ENCODE measurements around the gene KLB. TPM values are rescaled to one million over a fixed set of nuclear protein-coding genes. Genes with fewer than 3 reads are reported as not detected.

The KLB gene
- total and polyA plus RNA-seq, 2 donors (not counting 1 experiment from before 2014, with no cell fraction given) = 0.09 TPM; not detected in 1

DNA sequence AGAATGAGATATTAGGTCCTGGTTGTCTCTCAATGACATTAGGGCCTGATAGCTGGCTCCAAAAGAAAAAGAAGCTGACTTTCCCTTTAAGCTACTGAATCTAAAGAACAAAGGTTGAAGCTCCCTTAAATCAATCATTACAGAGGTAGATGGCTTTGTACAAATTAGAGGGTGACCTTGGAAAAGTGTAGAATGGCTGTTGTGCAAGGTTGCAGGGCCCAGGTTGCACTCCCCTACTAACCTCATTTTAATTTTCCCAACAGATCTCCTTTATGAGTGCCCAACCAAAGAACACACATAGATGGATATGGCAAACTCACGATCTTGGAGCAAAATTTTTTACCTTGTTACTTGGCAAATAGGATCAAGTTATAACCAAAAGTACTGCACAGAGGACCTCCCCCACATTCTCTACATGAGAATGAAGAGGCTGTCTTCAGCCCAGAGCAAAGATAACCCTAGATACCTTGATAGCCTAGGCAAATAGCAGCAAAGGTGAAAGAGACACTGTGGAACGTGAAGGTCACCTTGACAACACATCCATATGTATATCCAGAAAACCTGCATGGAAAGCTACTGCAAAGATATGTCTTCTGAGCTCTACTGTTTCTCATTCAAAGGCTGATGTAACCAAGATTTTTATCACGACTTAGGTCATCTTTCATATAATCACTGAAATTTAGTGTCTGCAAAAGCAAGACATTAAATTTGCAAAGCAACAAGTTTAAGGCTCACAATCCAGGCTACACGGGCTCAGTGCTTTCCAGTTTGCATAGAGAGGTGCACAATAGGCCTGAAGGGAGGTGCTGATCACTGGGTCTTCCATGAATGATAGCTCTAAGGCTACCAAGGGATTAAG, 23.0 kb downstream of the KLB start:
- Mint-ChIP-seq H3K4me3 (no peak overlapping the region), H3K27ac (no peak overlapping the region), H3K27me3 (no peaks in the 10 kb centered on the region), H3K4me1 (no peaks in the 10 kb centered on the region), H3K9me3 (ENCODE audit: insufficient read depth) (no peaks in the 10 kb centered on the region)
- Histone ChIP-seq H3K36me3 (replicated peaks in 1 of 2; ENCODE audit: control extremely low read depth in 1 of 2, control insufficient read depth in 1 of 2, extremely low read depth in 1 of 2, insufficient read depth in 2 of 2, low read length in 1 of 2) (no peaks in the 10 kb centered on the region), H3K9me3 (ENCODE audit: control extremely low read depth in 1 of 3, control insufficient read depth in 2 of 3, insufficient read depth in 1 of 3, low read length in 2 of 3) (no peaks in the 10 kb centered on the region), H3K9ac (ENCODE audit: low read length) (no peak overlapping the region), H3K4me3 (ENCODE audit: control extremely low read depth in 1 of 5, extremely low read depth in 1 of 5, insufficient read depth in 1 of 5, low read depth in 2 of 5, low read length in 4 of 5) (no peak overlapping the region), H4K20me1 (ENCODE audit: control insufficient read depth, insufficient read depth, low read length, poor library complexity, severe bottlenecking) (no peaks in the 10 kb centered on the region), H3K4me1 (ENCODE audit: control insufficient read depth in 2 of 2, insufficient read depth in 2 of 2, low read length in 2 of 2) (no peaks in the 10 kb centered on the region), H3K79me2 (ENCODE audit: control insufficient read depth, insufficient read depth, low read length) (no peaks in the 10 kb centered on the region), H2AFZ (ENCODE audit: insufficient read depth, low read depth, low read length, poor library complexity, severe bottlenecking) (no peak overlapping the region), H3K27me3 (replicated peaks in 1 of 4; ENCODE audit: control extremely low read depth in 1 of 4, control insufficient read depth in 3 of 4, insufficient read depth in 4 of 4, low read length in 3 of 4) (no peaks in the 10 kb centered on the region), H3K4me2 (replicated peaks; ENCODE audit: low read depth, low read length, poor library complexity, severe bottlenecking) (no peak overlapping the region), H3K27ac (ENCODE audit: low read length in 2 of 2) (no peak overlapping the region)
- no peak for DNase-seq
- WGBS (ENCODE audit: insufficient coverage) = 84% methylated on average over 3 of the region's 4 CpGs
- TF ChIP-seq, protein P1, sequence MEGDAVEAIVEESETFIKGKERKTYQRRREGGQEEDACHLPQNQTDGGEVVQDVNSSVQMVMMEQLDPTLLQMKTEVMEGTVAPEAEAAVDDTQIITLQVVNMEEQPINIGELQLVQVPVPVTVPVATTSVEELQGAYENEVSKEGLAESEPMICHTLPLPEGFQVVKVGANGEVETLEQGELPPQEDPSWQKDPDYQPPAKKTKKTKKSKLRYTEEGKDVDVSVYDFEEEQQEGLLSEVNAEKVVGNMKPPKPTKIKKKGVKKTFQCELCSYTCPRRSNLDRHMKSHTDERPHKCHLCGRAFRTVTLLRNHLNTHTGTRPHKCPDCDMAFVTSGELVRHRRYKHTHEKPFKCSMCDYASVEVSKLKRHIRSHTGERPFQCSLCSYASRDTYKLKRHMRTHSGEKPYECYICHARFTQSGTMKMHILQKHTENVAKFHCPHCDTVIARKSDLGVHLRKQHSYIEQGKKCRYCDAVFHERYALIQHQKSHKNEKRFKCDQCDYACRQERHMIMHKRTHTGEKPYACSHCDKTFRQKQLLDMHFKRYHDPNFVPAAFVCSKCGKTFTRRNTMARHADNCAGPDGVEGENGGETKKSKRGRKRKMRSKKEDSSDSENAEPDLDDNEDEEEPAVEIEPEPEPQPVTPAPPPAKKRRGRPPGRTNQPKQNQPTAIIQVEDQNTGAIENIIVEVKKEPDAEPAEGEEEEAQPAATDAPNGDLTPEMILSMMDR (IDR thresholded peaks at IDR 0.05) = no peak
- TF ChIP-seq EZH2 (IDR thresholded peaks at IDR 0.05; ENCODE audit: borderline replicate concordance, insufficient read depth, low read depth, low read length, poor library complexity, severe bottlenecking) = no peak
- ATAC-seq (ENCODE audit: low read depth) = no peak
- CTCF ChIA-PET = interaction anchor here (2.0 kb wide), 1 partner anchor 39 kb away, joined by 7 read pairs; no protein-coding TSS in a partner anchor
- POLR2A ChIA-PET = interaction anchor here (0.7 kb wide), 1 partner anchor 18 kb away, joined by 4 read pairs; no protein-coding TSS in a partner anchor
- intact Hi-C loops (cut with micrococcal nuclease) = no loop called here

DNA sequence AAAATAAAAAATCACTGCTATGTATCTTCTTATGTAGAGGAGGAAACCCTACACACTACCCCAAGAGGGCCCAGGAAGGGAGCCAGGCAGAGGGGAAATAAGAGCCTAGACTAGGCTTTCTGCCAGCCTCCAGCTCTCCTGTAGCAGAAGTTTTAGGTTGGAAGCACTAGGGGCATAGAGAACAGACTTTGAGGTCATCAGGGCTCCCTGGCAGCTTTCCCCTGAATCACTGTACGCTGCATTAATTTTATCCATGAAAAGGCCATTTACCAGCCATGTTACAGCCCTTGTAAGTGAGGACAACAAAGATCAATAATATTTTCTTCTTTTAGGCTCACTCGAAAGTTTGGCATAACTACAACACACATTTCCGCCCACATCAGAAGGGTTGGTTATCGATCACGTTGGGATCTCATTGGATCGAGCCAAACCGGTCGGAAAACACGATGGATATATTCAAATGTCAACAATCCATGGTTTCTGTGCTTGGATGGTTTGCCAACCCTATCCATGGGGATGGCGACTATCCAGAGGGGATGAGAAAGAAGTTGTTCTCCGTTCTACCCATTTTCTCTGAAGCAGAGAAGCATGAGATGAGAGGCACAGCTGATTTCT, 27.3 kb downstream of the KLB start:
- ATAC-seq (ENCODE audit: low read depth) = no peak
- no peaks in the 10 kb centered on the region for H3K4me1 ChIP-seq (ENCODE audit: control insufficient read depth in 2 of 2, insufficient read depth in 2 of 2, low read length in 2 of 2)
- intact Hi-C loops (cut with micrococcal nuclease) = no loop called here
- no peak overlapping the region for H3K4me3 ChIP-seq (ENCODE audit: control extremely low read depth in 1 of 5, extremely low read depth in 1 of 5, insufficient read depth in 1 of 5, low read depth in 2 of 5, low read length in 4 of 5)
- H4K20me1 ChIP-seq (ENCODE audit: control insufficient read depth, insufficient read depth, low read length, poor library complexity, severe bottlenecking) = no peaks in the 10 kb centered on the region
- no peak overlapping the region for H3K4me2 ChIP-seq (replicated peaks; ENCODE audit: low read depth, low read length, poor library complexity, severe bottlenecking)
- Mint-ChIP-seq H3K27me3 (no peaks in the 10 kb centered on the region), H3K4me1 (no peaks in the 10 kb centered on the region), H3K9me3 (ENCODE audit: insufficient read depth) (no peaks in the 10 kb centered on the region), H3K27ac (no peak overlapping the region), H3K4me3 (no peak overlapping the region)
- 97% methylated on average over 7 of the region's 11 CpGs for WGBS (ENCODE audit: insufficient coverage)
- DNase-seq = no peak
- no peak overlapping the region for H3K27ac ChIP-seq (ENCODE audit: low read length in 2 of 2)
- no peaks in the 10 kb centered on the region for H3K36me3 ChIP-seq (replicated peaks in 1 of 2; ENCODE audit: control extremely low read depth in 1 of 2, control insufficient read depth in 1 of 2, extremely low read depth in 1 of 2, insufficient read depth in 2 of 2, low read length in 1 of 2)
- H3K79me2 ChIP-seq (ENCODE audit: control insufficient read depth, insufficient read depth, low read length) = no peaks in the 10 kb centered on the region
- CTCF ChIA-PET = no interaction called here
- no peak for TF ChIP-seq EZH2 (IDR thresholded peaks at IDR 0.05; ENCODE audit: borderline replicate concordance, insufficient read depth, low read depth, low read length, poor library complexity, severe bottlenecking)
- TF ChIP-seq, protein P1 (IDR thresholded peaks at IDR 0.05) = no peak
- H3K9ac ChIP-seq (ENCODE audit: low read length) = no peak overlapping the region
- H3K27me3 ChIP-seq (replicated peaks in 1 of 4; ENCODE audit: control extremely low read depth in 1 of 4, control insufficient read depth in 3 of 4, insufficient read depth in 4 of 4, low read length in 3 of 4) = no peaks in the 10 kb centered on the region
- POLR2A ChIA-PET = no interaction called here
- no peak overlapping the region for H2AFZ ChIP-seq (ENCODE audit: insufficient read depth, low read depth, low read length, poor library complexity, severe bottlenecking)
- no peaks in the 10 kb centered on the region for H3K9me3 ChIP-seq (ENCODE audit: control extremely low read depth in 1 of 3, control insufficient read depth in 2 of 3, insufficient read depth in 1 of 3, low read length in 2 of 3)

Measured in B cell (primary cell).